Lung (tissue), 12 donors: ENCODE results near the gene ITGB1. TPM values are rescaled to one million over a fixed set of nuclear protein-coding genes. Genes with fewer than 3 reads are reported as not detected.

ENCODE experiments used
- ATAC-seq: fragments of 200-7000 bp; cut with Tn5 transposase; one replicate; pipeline ENCODE4 v1.9.1; 2020; ENCODE audit warnings: moderate number of reproducible peaks; ENCODE audit not compliant: insufficient read depth, low FRiP score
- DNase-seq, 3 donors: peaks; one replicate each; pipeline ENCODE4 v3.0.0-alpha.2; 2013 to 2017
- H3K27ac ChIP-seq, 2 donors: one replicate each; pipeline ENCODE4 v1.5.1; 2013; ENCODE audit warnings: mild to moderate bottlenecking in 2 of 2, moderate library complexity in 2 of 2, control low read depth in 1 of 2, inconsistent platforms in 1 of 2, low read depth in 1 of 2, low read length in 1 of 2
- H3K27me3 ChIP-seq, 3 donors: one replicate each; pipeline ENCODE4 v1.5.1; 2013; ENCODE audit warnings: low read length in 2 of 3; ENCODE audit not compliant: control insufficient read depth in 3 of 3, insufficient read depth in 3 of 3
- H3K36me3 ChIP-seq, 4 donors: one replicate each; pipeline ENCODE4 v1.5.1; 2013; ENCODE audit warnings: low read length in 4 of 4, mild to moderate bottlenecking in 1 of 4, moderate library complexity in 1 of 4; ENCODE audit not compliant: control insufficient read depth in 4 of 4, insufficient read depth in 4 of 4
- H3K4me1 ChIP-seq, 5 donors: one replicate each; pipeline ENCODE4 v1.5.1; 2013; ENCODE audit warnings: low read length in 5 of 5, mild to moderate bottlenecking in 2 of 5, moderate library complexity in 1 of 5; ENCODE audit not compliant: control insufficient read depth in 5 of 5, insufficient read depth in 5 of 5
- H3K4me3 ChIP-seq: one replicate; pipeline ENCODE4 v1.5.1; 2013; ENCODE audit warnings: mild to moderate bottlenecking, control low read depth, moderate library complexity
- H3K9ac ChIP-seq, 2 donors: one replicate each; pipeline ENCODE4 v1.5.1; 2013; ENCODE audit warnings: low read length in 2 of 2, control low read depth in 1 of 2; ENCODE audit not compliant: insufficient read depth in 1 of 2
- H3K9me3 ChIP-seq, 4 donors: one replicate each; pipeline ENCODE4 v1.5.1; 2013; ENCODE audit warnings: low read length in 3 of 4, mild to moderate bottlenecking in 1 of 4, moderate library complexity in 1 of 4; ENCODE audit not compliant: control insufficient read depth in 4 of 4, insufficient read depth in 3 of 4
- WGBS, 2 donors: extraction: QIAGEN DNeasy Blood & Tissue Kit; methylation state at CpG; one replicate each; pipeline ENCODE4 v1.1.7; 2013; 5-methylcytosine and 5-hydroxymethylcytosine counted together
- polyA plus RNA-seq, 2 donors: library from polyadenylated mRNA; stranded (reverse); fragments of 200-250 nt; gene quantifications; one replicate each; pipeline ENCODE4 v1.2.1, GENCODE V29; 2013
- total RNA-seq, 2 donors: library from RNA; depleted of rRNA in 1 of 2; stranded (reverse); fragments of >200 nt in 1 of 2; gene quantifications; one replicate each; pipeline ENCODE4 v1.2.1, GENCODE V29; 2014 to 2021
- TF ChIP-seq, protein P1 (sequence below): IDR thresholded peaks from 2 replicates; pipeline ENCODE4 v1.5.1; 2012; ENCODE audit warnings: mild to moderate bottlenecking; ENCODE audit errors: control extremely low read depth, extremely low read depth
- donor health status: control.
- donor health status: control.
- donor health status: Bipolar disorder and iron deficiency.
- donor health status: healthy.
- donor health status: DM: yes; HTN: yes; CAD: no.

ITGB1 gene
- total and polyA plus RNA-seq, 4 donors: 105 to 445 (median 333) TPM

DNA sequence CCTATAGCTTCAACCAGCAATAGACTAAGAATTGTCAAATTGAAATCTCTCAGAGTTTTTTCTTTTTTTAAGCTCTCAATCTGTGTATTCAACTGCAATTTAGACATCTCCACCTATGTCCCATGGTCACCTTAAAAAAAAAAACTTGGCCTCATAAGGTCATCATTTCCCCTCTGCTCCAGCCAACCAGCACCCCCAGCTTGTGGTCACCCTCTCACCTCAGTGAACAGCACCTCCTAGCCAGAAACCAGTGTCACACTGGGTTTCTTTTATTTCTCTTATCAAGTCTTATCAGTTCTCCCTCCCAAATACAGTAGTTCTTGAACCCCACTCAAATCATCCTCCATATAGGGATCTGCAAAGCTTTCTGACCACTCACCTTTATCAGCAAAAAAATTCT is 4.0 kb downstream of the ITGB1 start:
- Histone ChIP-seq H3K9ac (no peak overlapping the region), H3K9me3 (no peaks in the 10 kb centered on the region), H3K27ac (peak overlapping the region in 1 of 2 donors; percentile 72), H3K36me3 (peaks cover 0 to 7% (median under 1%) of the 10 kb centered on the region in 4 donors), H3K4me3 (no peak overlapping the region), H3K27me3 (no peaks in the 10 kb centered on the region), H3K4me1 (peaks cover 4 to 59% (median 27%) of the 10 kb centered on the region in 5 donors)
- no peak for DNase-seq
- TF ChIP-seq, protein P1, sequence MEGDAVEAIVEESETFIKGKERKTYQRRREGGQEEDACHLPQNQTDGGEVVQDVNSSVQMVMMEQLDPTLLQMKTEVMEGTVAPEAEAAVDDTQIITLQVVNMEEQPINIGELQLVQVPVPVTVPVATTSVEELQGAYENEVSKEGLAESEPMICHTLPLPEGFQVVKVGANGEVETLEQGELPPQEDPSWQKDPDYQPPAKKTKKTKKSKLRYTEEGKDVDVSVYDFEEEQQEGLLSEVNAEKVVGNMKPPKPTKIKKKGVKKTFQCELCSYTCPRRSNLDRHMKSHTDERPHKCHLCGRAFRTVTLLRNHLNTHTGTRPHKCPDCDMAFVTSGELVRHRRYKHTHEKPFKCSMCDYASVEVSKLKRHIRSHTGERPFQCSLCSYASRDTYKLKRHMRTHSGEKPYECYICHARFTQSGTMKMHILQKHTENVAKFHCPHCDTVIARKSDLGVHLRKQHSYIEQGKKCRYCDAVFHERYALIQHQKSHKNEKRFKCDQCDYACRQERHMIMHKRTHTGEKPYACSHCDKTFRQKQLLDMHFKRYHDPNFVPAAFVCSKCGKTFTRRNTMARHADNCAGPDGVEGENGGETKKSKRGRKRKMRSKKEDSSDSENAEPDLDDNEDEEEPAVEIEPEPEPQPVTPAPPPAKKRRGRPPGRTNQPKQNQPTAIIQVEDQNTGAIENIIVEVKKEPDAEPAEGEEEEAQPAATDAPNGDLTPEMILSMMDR: no peak
- ATAC-seq: no peak

DNA sequence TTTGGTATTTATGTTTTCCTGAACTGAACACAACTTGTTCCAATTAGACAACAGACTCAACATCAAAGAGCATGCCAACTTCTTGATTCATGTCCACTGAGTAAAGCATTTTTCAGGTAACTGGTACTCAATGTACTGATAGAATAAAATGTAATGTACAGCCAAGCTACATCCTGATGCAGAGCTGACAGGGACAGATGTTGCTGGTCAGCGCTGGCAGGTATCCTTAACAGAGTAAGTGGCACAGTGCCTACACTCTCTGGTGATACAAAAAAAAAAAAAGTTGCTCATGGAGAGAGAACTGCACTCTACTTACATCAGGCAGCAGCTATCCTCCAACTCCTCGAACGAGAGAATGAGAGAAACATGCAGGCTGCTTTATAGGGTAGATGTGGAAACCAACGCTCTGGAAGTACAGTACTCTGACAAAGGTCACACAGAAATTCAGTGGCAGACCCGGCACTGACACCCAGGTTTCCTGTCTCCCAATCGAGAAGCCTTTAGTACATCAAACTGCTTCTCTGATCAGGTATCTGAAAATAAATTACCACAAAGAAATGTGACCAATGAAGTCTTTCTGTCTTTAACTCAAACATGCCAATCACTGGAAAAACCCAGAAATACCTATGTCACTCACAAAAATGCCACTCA is 4.6 kb downstream of the ITGB1 start:
- 39 to 62% methylated on average over 6 of the region's 6 CpGs for WGBS, 2 donors
- H3K4me1 ChIP-seq: peaks cover 7 to 59% (median 30%) of the 10 kb centered on the region in 5 donors
- ATAC-seq: no peak
- no peaks in the 10 kb centered on the region for H3K9me3 ChIP-seq
- H3K9ac ChIP-seq: no peak overlapping the region
- TF ChIP-seq, protein P1: no peak
- H3K36me3 ChIP-seq: peaks cover 0 to 5% (median 1%) of the 10 kb centered on the region in 4 donors
- DNase-seq: no peak
- peak overlapping the region; percentile 63 to 72 for H3K27ac ChIP-seq
- no peaks in the 10 kb centered on the region for H3K27me3 ChIP-seq
- no peak overlapping the region for H3K4me3 ChIP-seq

DNA sequence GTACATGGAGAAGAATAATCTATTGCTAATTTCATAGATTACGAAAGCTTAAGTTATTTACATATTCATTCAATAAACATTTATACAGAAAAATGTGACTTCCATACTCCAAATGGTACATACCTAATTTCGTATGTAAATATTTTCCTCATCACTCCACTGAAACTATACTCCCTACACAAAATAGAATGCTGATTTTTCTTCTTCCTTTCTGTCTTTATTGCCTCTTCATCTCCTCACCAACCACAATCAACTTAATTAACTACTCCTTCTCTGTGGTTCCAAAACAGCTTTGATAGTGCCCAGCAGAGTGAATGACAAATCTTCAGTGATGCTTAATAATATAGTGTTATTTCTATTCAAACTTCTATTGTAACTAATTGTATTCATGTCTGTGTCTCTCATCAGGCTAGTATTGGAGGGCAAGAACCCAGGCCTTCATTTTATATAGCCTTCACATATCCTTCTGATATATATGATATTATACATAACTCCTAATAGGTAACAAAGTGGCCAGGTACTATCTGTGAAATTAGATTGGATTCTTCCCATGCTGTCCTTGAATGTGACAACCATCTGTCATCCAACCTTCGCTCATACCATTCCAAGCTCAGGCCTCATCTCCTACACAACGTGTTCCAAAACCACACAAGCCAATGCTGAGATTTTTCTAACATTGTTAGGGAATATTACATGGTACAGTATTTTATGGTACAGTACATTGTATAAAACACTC is 5.3 kb downstream of the ITGB1 start:
- WGBS, 2 donors: 89% methylated on average over 4 of the region's 4 CpGs
- Histone ChIP-seq H3K27me3 (no peaks in the 10 kb centered on the region), H3K4me1 (peaks cover 7 to 59% (median 30%) of the 10 kb centered on the region in 5 donors), H3K9me3 (no peaks in the 10 kb centered on the region), H3K27ac (no peak overlapping the region), H3K36me3 (peaks cover 0 to 3% (median 1%) of the 10 kb centered on the region in 4 donors), H3K9ac (no peak overlapping the region), H3K4me3 (no peak overlapping the region)
- DNase-seq (no peak), ATAC-seq (no peak)
- TF ChIP-seq, protein P1: no peak
